Kidney epithelial cell (primary cell): Measurements from ENCODE around the gene E2F1. TPM values are rescaled to one million over a fixed set of nuclear protein-coding genes. Genes with fewer than 3 reads are reported as not detected.

Experiments used
- DNase-seq: peaks from one replicate; pipeline ENCODE4 v3.0.0-alpha.2; 2010; ENCODE audit warnings: low read depth
- H3K27me3 ChIP-seq: 2 replicates; pipeline ENCODE4 v1.6.0; 2011; ENCODE audit warnings: low read length; ENCODE audit not compliant: control insufficient read depth, insufficient read depth
- H3K36me3 ChIP-seq: 2 replicates; pipeline ENCODE4 v1.5.1; 2011; ENCODE audit warnings: low read length; ENCODE audit not compliant: control insufficient read depth, insufficient read depth
- H3K4me3 ChIP-seq: 2 replicates; pipeline ENCODE4 v1.5.1; 2011; ENCODE audit warnings: low read depth, mild to moderate bottlenecking, control low read depth, low read length
- CTCF ChIP-seq: IDR thresholded peaks from 2 replicates; pipeline ENCODE4 v1.5.1; 2011; ENCODE audit warnings: mild to moderate bottlenecking, moderate library complexity, low read length, control low read depth, inconsistent platforms; ENCODE audit not compliant: insufficient read depth, poor library complexity, severe bottlenecking
- total RNA-seq: library from RNA; depleted of rRNA; stranded (reverse); fragments of >200 nt; gene quantifications from 2 replicates; pipeline ENCODE4 v1.2.3, GENCODE V29; 2015

Gene E2F1
- total RNA-seq, 1 donor from 2014 or later: 4.1 TPM

GRCh38 chr20:33681728-33682353, 4.3 kb downstream of the E2F1 start:
- Histone ChIP-seq H3K27me3 (no peaks in the 10 kb centered on the region), H3K4me3 (no peak overlapping the region), H3K36me3 (no peaks in the 10 kb centered on the region)
- no peak for TF ChIP-seq CTCF
- DNase-seq: no peak

GRCh38 chr20:33681288-33681687, 4.9 kb downstream of the E2F1 start:
- DNase-seq: no peak
- Histone ChIP-seq H3K36me3 (no peaks in the 10 kb centered on the region), H3K27me3 (no peaks in the 10 kb centered on the region), H3K4me3 (no peak overlapping the region)
- TF ChIP-seq CTCF: no peak

- Histone ChIP-seq H3K27me3 (no peaks in the 10 kb centered on the region), H3K36me3 (no peaks in the 10 kb centered on the region), H3K4me3 (no peak overlapping the region)
- no peak for DNase-seq
- no peak for TF ChIP-seq CTCF
Measured at GRCh38 chr20:33680686-33681085, 5.5 kb downstream of the E2F1 start.

GRCh38 chr20:33679758-33680485, 6.3 kb downstream of the E2F1 start:
- Histone ChIP-seq H3K36me3 (no peaks in the 10 kb centered on the region), H3K4me3 (no peak overlapping the region), H3K27me3 (no peaks in the 10 kb centered on the region)
- TF ChIP-seq CTCF: no peak
- no peak for DNase-seq

- H3K36me3 ChIP-seq: no peaks in the 10 kb centered on the region
- no peak for DNase-seq
- H3K27me3 ChIP-seq: no peaks in the 10 kb centered on the region
- no peak overlapping the region for H3K4me3 ChIP-seq
- no peak for TF ChIP-seq CTCF
Measured at GRCh38 chr20:33677991-33678702, 8.0 kb downstream of the E2F1 start.
